Non-pigmented ciliary epithelial cell (primary cell): ENCODE data around the gene SEPTIN14.
"Not testable (repeated sequence)": the region's sequence is repeated elsewhere in the genome, so short reads cannot be mapped to it uniquely, and the experiment has no call there.

Source experiments
- DNase-seq: peaks from one replicate; pipeline ENCODE4 v3.0.0-alpha.2; 2010; ENCODE audit warnings: low read depth

SEPTIN14 gene

DNA sequence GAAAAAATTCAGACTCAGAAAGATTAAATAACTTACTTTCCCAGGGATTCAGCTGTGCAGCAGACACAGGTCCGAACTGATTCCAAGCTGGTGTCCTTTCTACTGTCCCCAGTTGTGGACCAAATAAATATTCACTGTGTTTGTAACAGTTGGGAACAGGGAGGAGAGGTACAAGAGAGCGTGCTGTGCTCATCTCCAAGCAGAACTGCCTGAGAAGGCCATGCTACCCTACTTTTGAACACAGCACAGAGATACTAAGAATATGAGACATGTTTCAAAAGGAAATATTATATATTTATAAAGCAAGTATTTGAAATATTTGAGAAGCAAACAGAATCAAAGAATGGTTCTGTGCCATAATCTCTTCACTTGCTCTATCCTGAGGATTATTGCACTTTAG lies at the start of gene SEPTIN14:
SEPTIN14 (minus strand) TSS at position 101 of the 400 bp plus-strand sequence. CDS start 756 bp downstream, outside the sequence.
- not testable (repeated sequence) for DNase-seq

DNA sequence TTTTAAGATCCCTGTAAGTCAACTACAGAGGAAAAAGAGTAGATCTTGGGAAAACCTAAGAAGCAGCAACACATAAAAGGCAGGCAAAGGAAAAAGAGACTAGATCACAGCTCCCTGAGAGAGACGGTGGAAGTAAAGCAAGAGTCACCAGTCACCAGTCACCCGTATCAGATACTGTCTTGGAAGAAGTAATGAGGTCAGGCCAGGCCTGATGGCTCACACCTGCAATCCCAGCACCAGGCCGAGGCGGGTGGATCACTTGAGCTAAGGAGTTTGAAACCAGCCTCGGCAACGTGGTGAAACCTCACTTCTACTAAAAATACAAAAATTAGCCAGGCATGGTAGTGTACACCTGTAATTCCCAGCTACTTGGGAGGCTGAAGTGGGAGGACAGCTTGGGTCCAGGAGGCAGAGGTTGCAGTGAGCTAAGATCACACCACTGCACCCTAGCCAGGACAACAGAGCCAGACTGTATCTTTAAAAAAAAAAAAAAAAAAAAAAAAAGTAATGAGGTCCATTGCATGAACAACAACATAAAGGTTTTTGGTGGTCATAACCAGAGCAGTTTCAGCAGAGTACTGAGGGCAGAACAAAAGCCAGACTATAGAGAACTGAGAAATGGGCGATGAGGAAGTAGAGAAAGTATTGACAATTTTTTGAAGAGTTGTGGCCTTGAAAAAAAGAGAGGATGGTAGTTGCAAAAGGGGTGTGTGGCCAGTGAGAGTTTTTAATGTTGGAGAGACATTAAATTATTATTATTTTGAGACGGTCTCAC lies 41.6 kb upstream of the SEPTIN14 start:
- DNase-seq, result no peak

- DNase-seq, result not testable (repeated sequence)
These were observed 38.5 kb upstream of the SEPTIN14 start for GRCh38 chr7:55901059-55901458.

- DNase-seq, result no peak
These were observed 35.7 kb upstream of the SEPTIN14 start for GRCh38 chr7:55898287-55898686.

DNA sequence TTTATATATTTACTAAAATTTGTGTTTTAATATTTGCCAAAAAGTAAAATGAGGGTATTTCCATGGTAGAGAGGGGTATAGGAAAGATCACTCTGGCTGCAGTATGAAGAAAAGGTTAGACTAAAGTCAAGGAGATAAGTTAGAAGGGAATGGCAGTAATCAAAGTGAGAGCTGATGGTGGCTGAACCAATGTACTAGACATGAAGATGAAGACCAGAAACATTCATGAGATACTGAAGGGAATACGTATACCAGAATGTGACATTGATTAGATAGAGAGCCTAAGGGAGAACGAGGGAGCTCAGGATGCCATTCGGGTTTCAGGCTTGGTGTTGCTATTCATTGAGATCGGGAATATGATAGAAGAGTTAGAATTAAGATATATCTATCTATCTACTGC lies 32.5 kb upstream of the SEPTIN14 start:
- DNase-seq, result no peak

- DNase-seq, result no peak
These were observed 31.4 kb upstream of the SEPTIN14 start for GRCh38 chr7:55893940-55894339.

DNA sequence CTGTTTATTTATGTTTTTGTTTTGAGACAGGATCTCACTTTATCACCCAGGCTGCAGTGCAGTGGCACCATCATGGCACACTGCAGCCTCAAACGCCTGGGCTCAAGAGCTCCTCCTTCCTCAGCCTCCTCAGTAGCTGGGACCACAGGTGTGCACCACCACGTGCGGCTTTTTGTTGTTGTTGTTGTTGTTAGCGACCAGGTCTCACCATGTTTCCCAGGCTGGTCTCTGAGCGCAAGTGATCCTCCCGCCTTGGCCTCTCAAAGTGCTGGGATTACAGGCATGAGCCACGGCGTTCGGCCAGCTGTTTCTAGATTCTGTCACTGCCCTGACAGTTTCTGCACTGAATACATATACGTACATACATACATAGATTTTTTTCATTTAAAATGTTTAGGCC lies 25.8 kb upstream of the SEPTIN14 start:
- DNase-seq, result not testable (repeated sequence)

DNA sequence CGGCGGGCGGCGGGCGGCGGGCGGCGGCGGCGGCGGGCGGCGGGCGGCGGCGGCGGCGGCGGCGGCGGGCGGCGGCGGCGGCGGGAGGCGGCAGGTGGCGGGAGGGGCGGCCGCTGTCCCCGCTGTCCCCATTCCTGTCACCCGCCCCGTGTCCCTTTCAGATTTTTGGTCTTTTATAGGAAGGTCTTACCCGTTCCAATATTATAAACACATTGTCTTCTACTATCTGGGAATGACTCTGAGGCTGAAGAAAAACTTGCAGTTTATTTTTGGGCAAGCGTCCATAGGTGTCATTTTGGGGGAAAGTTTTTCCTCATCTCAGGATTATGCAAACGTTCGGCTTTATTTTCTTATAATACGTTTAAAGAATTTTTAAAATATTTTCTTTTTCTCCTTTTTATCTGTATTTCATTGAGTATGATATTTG lies 25.3 kb upstream of the SEPTIN14 start:
- DNase-seq, result no peak

DNA sequence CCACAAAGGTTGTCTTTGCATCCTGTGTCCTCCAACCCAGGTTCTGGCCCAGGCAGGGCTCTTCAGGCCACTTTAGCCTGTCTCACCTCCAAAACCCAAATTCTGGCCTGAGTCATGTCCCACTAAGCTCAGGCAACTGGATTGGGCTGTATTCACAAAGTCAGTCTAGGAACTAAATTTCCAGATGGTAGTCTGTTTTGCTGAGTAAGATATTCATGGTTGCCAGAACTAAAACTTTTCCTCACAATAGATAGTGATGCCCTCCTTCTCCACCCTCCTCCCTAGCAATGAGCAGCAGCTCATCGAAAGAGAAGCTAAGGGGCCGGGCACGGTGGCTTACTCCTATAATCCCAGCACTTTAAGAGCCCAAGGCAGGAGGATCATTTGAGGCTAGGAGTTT lies 21.8 kb upstream of the SEPTIN14 start:
- DNase-seq, result no peak

GRCh38 chr7:55878691-55879090 lies 16.1 kb upstream of the SEPTIN14 start:
- DNase-seq, result no peak

DNA sequence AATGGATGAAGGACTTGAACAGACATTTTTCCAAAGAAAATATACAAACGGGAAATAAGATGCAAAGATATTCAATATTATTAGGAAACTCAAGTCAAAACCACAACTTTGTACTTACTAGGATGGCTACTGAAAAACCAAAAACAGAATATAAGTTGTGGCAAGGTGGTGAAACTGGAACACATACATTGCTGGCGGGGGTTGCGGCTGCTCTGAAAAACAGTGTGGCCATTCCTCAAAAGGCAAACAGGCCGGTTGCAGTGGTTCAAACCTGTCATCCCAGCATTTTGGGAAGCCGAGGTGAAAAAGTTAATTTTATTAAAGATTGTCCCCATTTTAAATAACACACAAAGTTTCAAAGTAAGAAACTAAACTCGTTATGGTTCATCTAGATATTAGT lies 14.8 kb upstream of the SEPTIN14 start:
- no peak for DNase-seq

- DNase-seq, result no peak
These were observed 11.2 kb upstream of the SEPTIN14 start for GRCh38 chr7:55873765-55874164.

DNA sequence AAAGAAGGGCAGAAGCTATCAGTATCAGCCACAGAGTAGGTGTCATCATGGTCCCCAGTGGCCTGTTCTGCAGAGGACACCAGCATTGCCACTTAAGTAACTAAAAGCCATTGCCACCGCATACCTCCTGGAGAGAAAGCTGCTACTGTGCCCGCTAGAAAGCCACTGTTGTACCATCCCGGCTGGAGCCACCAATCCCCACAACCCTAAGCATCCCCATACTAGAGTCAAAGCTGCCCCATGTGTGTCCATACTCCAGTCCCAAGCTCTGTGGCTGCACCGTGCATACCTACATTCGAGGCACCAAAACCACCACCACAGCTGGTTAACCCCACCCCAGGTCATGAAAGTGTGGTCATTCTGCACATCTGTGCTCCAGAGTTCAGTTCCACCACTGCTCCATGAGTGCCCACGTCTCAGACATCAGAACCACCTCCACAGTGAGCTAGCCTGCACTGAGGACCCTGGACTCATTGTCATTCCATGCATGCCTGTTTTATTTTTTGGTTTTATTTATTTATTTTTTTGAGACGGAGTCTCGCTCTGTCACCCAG lies 9.5 kb upstream of the SEPTIN14 start:
- DNase-seq, result no peak

GRCh38 chr7:55868989-55869388 lies 6.4 kb upstream of the SEPTIN14 start:
- not testable (repeated sequence) for DNase-seq

DNA sequence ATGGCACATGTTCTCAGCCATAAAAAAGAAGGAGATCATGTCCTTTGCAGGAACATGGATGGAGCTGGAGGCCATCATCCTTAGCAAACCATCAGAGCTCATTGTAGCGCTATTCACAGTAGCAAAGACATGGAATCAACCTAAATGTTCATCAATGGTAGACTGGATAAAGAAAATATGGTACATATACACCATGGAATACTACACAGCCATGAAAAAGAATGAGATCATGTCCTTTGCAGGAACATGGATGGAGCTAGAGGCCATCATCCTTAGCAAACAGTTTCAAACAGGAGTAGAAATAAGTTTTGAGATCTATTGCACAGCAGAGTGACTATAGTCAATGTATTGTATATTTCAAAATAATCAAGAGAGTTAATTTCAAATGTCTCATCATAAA lies 17.4 kb downstream of the SEPTIN14 start:
- DNase-seq, result not testable (repeated sequence)

DNA sequence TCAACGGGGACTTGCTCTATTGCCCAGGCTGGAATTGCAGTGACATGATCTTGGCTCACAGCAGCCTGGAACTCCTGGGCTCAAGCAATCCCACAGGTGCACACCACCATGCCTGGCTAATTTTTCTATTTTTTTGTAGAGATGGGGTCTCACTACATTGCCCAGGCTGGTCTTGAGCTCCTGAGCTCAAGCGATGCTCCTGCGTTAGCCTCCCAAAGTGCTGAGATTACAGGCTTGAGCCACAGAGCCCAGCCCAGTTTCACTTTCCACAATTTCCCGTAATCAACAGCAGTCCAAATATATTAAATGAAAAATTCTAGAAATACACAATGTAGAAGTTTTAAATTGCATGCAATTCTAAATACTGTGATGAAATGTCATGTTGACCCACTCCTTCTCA lies 24.0 kb downstream of the SEPTIN14 start:
- no peak for DNase-seq

DNA sequence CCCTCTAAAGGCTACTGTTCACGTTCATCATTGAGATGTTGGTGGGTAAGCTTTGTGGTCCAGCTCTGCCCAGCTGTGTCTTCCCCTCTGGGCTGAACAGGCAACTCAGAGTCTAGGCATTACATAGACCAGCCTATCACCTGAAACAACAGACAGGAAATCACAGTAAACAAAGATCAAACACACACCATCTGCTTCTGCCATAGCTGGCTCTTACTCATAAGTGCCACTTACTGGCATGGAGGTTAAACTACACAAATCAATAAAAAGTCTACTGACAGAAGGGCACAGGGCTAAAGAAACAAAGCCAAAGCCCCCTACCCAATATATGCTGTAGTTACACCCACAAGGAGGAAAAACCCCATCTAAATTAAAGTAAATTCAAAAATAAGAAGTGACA lies 35.0 kb downstream of the SEPTIN14 start:
- DNase-seq, result no peak

DNA sequence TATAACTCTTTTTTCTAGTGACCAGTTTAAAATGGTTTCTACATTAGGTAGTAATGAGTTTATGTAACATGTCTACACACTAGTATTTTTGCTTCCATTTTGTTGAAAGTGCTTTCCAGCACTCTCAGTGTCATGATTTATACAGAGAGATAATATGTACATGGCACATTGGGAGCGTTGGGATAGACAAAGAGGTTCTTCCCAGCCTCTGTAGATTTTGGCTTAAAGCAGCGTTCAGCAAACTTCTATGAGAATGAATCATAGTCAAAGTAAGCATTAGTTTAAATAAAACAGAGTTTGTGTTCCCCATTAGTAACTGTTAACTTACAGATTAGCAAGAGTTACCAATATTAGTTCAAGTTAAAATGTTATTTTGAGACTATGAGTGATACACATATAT lies 43.9 kb downstream of the SEPTIN14 start:
- DNase-seq, result no peak

DNA sequence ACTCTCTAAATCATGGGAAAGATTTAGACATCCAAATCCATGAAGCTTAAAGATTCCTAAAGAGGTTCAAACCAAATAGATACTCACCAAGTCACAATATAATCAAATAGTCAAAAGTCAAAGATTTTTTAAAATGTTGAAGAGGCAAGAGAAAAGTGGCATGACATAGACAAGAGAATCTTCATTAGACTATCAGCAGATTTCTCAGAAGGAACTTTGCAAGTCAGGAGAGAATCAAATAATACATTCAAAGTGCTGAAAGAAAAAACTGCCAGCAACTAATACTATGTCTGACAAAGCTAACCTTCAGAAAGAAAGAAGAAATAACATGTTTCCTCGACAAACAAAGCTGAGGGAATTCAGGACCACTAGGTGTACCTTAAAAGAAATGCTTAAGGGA lies 65.3 kb downstream of the SEPTIN14 start:
- not testable (repeated sequence) for DNase-seq

GRCh38 chr7:55794527-55794926 lies 68.0 kb downstream of the SEPTIN14 start:
- no peak for DNase-seq

- no peak for DNase-seq
These were observed 70.5 kb downstream of the SEPTIN14 start for GRCh38 chr7:55792048-55792447.

DNA sequence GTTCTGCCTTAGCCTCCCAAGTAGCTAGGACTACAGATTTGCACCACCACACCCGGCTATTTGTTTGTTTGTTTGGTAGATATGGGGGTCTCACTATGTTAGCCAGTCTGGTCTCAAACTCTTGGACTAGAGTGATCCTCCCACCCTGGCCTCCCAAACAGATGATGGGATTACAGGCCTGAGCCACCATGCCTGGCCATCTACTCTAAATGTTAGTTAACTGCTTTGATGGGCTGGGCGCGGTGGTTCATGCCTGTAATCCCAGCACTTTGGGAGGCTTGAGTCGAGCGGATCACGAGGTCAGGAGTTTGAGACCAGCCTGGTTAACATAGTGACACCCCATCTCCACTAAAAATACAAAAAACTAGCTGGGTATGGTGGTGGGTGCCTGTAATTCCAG lies 74.8 kb downstream of the SEPTIN14 start:
- no peak for DNase-seq

GRCh38 chr7:55786901-55787300 lies 75.7 kb downstream of the SEPTIN14 start:
- no peak for DNase-seq

DNA sequence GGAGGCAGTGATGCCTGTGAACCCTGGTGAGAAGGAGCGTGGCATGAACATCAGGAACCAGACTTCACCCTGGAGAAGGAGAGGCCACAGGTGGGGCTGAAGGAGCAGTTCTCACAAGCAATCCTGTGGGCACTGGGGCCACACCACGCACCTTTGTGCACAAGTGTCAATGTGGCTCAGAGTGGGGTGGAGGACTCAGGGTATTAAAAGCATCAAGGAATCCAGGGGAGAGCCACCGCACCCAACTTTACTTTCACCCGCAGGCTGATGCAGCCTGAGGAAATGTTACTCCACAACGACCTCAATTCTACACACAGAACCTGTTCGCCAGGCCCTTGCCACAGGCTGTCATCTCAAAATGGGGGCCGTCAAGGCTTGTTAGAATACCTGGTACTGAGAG lies 77.1 kb downstream of the SEPTIN14 start:
- not testable (repeated sequence) for DNase-seq
